Stimulated activated CD8-positive, alpha-beta memory T cell treated with anti-CD3 and anti-CD28 coated beads, Interleukin-2, amount 100 ng/mL, for 48 hours (primary cell): ENCODE data around the gene CDKN2A.

Experiments used
- DNase-seq, 2 donors: peaks; one replicate each; pipeline ENCODE4 v3.0.0-alpha.2; 2020; ENCODE audit warnings: low read depth in 2 of 2

CDKN2A gene

DNA sequence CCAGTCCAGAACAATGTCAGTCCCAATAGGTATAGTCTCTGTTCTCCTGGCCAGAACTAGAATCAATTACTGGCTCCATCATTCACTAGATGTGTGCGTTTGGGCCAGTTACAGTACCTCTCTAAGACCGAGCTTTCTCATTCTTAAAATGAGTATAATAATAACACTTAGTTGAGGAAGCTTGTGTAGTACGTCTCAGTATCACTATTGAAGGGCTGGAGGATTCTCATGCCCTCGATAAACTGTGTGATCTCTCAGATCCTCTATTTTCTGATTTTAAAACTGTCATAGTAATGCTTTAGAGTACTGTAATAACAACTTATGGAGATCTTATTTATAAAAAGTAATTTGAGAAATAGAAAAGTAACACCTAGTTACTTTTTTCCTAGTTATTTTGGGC lies 50.7 kb downstream of the CDKN2A start:
- DNase-seq: no peak

DNA sequence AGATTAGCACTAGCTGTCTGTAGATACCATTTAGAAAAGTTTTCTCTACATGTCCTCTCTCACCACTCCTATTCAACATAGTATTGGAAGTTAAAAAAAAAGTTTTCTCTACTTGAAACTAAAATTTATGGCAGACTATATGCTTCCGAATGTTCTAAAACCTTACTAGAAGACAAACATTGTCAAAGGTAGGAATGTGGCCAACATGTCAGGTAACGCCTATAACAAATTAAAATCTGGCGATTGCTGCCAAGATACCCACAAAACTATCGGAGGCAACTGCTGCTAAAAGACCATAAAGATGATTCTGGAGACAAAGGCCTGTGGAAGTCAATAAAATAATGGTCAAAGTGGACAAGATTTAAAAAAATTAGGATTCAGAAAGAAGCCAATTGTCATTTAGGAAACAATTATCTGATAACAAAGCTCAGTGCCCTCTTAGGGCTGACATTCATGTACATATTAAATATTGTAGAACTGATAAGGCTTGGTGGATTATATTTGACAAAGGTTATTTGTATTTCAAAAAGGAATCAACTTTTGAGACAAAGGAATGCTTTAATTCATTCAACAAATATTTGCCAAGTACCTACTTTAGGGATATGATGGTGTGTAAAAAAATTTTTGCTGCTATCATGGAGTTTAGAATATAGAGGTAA lies 52.7 kb downstream of the CDKN2A start:
- DNase-seq: no peak

DNA sequence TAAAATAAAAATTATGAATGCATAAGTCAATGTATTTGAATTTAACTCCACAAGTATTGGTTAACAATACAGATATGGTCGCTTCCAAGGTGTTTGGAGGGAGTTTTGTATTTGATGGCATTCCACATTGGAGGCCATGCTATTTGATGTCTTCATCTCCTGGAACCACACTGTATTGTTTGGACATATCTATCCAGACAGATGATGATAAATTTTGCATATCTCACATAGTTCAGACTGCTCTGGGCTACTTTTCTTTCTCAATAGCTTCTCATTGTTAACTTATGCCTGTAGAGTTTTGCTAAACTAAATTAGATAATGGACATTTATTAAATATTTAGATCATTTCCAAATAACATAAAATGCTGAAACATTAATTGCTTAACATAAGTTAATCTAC lies 58.0 kb downstream of the CDKN2A start:
- no peak for DNase-seq

DNA sequence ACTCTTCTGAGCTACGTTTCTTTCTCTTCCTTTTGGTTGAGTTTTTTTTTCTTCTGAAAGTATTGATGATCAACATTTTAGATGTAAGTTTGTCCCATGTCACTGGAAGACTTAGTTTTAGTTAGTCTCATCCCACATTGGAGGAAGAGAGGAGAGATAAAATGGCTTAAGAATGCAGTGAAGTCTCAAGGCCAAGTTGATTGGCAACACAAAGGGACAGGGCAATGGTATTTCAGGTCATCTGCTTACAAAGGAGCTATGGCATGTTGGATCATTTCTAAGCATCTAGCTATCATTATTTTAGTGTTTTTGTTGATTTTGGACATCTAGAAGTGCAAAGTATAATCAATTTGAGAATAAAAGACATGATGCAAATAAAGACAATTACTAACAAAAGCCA lies 58.6 kb downstream of the CDKN2A start:
- no peak for DNase-seq

DNA sequence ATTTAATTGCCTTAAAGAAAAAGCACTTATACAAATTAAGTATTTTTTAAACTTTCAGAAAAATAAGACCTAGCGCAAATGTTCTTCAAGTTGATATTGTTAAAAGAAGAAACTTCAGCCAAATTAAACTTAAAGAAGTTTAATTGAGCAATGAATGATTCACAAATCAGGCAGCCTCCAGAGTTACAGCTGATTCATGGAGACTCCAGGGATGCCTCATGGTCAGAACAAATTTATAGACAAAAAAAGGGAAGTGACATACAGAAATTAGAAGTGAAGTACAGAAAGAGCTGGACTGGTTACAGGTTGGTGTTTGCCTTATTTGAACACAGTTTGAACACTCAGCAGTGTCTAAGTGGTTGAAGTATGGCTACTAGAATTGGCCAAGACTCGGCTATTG lies 60.3 kb downstream of the CDKN2A start:
- DNase-seq: no peak

DNA sequence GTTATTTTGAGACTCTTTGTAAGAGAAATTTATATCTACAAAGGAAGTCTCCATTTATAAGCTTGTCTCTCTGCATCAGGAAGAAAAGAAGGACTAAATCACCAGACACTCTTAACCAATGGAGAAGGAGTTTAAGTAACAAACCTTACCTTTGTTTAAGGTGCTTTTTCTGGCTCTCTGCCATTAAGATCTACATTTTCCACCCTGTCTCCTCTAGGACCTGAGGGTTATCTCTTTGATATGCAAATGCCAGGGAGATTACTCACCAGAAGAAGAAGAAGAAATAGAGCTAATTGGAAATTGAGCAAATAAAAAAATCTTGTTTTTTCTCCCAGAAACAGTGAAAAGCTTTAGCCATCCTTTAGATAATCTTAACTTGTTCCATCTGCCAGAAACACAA lies 60.9 kb downstream of the CDKN2A start:
- DNase-seq: no peak

DNA sequence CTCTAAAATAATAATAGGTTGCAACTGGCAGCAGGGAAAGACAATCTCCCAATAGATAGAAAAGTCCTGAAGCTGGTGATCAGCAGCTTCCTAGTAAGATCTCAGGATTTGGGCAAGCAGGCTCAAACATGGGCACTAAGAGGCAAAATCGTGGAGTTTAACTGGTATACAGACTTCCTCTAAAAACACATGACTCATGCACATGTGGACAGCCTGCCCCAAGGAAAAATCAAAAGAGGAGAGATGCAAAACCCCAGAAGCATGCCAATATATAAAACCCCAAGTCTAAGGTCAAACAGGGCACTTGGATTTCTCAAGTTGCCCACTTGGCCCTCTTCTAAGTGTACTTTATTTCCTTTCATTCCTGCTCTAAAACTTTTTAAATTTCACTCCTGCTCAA lies 62.8 kb downstream of the CDKN2A start:
- DNase-seq: no peak

DNA sequence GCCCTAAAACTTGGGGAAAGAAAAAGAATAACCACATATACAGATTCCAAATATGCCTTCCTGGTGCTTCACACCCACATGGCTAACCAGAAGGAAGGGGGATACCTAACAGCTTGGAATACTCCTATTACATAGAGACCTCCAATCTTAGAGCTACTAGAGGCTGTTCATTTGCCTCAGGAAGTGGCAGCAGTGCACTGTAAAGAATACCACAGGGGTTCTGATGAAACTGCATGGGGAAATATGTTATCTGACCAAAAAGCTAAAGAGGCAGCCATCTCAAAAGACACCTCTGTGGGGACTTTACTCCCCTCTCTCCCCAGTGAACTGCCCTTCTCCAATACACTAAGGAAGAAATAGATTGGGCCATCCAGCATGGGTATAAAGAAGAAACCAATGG lies 66.4 kb downstream of the CDKN2A start:
- DNase-seq: no peak

DNA sequence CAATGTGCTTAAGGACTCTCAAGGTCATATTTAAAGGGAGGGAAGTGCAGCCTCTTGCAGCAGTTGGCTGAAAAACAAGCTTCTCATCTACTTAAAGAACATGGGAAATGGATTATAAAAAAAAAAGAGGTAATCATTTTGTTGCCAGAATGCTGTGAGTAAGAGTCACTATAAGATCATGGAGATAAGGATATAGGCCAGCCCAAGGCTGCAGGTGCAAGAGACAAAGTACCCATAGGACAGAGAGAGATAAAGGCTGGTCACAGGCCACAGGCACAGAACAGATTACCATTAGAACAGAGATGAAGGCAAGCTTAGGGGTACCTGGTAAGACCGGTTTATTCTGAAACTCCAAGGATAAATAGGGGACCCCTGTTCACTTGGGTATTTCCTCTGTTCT lies 70.5 kb downstream of the CDKN2A start:
- no peak for DNase-seq

DNA sequence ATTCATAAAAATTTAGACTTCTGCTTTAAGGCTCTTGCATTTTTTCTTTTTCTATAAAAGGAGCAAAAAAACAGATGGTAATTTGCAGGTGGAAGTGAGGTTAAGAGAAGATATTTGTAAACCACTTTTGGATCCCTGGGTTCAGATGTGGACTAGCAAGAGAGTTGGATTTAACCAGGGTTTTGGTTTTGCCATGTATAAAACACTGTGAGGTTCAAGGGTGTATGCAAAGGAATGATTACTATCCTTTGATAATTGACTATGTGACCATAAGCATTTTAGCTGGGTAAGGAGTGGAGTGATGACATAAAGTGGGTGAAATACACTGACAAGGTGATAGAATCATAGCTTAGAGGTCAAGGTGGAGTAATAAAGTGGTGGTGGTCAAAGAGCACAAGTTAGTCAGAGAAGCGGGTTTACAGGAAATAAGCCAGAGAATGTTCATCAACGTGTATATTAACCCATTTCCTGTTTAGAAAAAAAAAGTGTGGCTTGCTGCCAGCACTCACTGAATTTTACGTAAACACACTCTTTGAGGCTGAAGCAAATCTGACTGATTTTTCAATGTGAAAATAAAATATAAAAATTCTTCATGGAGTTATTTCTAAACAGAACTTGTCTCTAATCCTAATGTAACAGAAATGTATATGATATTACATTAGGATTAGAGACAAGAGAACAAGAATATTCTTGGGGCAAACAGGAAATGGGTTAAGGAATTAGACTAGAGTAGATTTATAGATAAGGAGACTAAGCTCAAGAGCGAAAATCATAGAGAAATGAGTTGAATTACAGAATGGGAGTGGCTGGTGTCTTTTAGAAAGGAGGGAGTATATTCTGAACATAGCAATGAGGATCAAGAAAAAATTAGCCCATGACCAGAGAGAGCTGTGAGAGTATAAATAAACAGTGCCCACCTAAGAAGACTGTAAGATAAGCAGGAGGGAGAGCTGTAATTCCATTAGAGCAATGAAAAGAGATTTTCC lies 74.5 kb downstream of the CDKN2A start:
- no peak for DNase-seq
